ENCODE measurements around the gene CTAGE8. TPM values are rescaled to one million over a fixed set of nuclear protein-coding genes. Genes with fewer than 3 reads are reported as not detected.
"Not testable (repeated sequence)": the region's sequence is repeated elsewhere in the genome, so short reads cannot be mapped to it uniquely, and the experiment has no call there.

The CTAGE8 gene
- polyA plus RNA-seq, 4 donors, result 4.0 to 8.9 (median 5.3) TPM

GRCh38 chr7:144256112-144256511, 13.0 kb downstream of the CTAGE8 start:
- DNase-seq (ENCODE audit: low read depth in 4 of 4, low spot score in 2 of 4), result no peak

GRCh38 chr7:144255471-144255897, 13.6 kb downstream of the CTAGE8 start:
- DNase-seq (ENCODE audit: low read depth in 4 of 4, low spot score in 2 of 4), result no peak

GRCh38 chr7:144252307-144252706, 16.8 kb downstream of the CTAGE8 start:
- DNase-seq (ENCODE audit: low read depth in 4 of 4, low spot score in 2 of 4), result not testable (repeated sequence)

- DNase-seq (ENCODE audit: low read depth in 4 of 4, low spot score in 2 of 4), result not testable (repeated sequence)
These were observed 21.3 kb downstream of the CTAGE8 start for GRCh38 chr7:144247674-144248330.

- DNase-seq (ENCODE audit: low read depth in 4 of 4, low spot score in 2 of 4), result not testable (repeated sequence)
These were observed 22.1 kb downstream of the CTAGE8 start for GRCh38 chr7:144246967-144247366.

GRCh38 chr7:144245372-144245771, 23.7 kb downstream of the CTAGE8 start:
- not testable (repeated sequence) for DNase-seq (ENCODE audit: low read depth in 4 of 4, low spot score in 2 of 4)

- not testable (repeated sequence) for DNase-seq (ENCODE audit: low read depth in 4 of 4, low spot score in 2 of 4)
These were observed 29.7 kb downstream of the CTAGE8 start, which contains the start of gene OR2A42 for GRCh38 chr7:144239365-144239764. Gene OR2A42, minus strand, starts transcription at chr7:144239605. Its CDS starts 6,762 bp downstream, at chr7:144232843.

GRCh38 chr7:144238530-144239082, 30.5 kb downstream of the CTAGE8 start:
- DNase-seq (ENCODE audit: low read depth in 4 of 4, low spot score in 2 of 4), result not testable (repeated sequence)

GRCh38 chr7:144233039-144233438, 36.0 kb downstream of the CTAGE8 start:
- not testable (repeated sequence) for DNase-seq (ENCODE audit: low read depth in 4 of 4, low spot score in 2 of 4)

GRCh38 chr7:144231027-144231426, 38.1 kb downstream of the CTAGE8 start:
- not testable (repeated sequence) for DNase-seq (ENCODE audit: low read depth in 4 of 4, low spot score in 2 of 4)

GRCh38 chr7:144228810-144229209, 40.3 kb downstream of the CTAGE8 start:
- not testable (repeated sequence) for DNase-seq (ENCODE audit: low read depth in 4 of 4, low spot score in 2 of 4)

GRCh38 chr7:144226866-144227265, 42.2 kb downstream of the CTAGE8 start:
- not testable (repeated sequence) for DNase-seq (ENCODE audit: low read depth in 4 of 4, low spot score in 2 of 4)

- DNase-seq (ENCODE audit: low read depth in 4 of 4, low spot score in 2 of 4), result not testable (repeated sequence)
These were observed 45.4 kb downstream of the CTAGE8 start for GRCh38 chr7:144223675-144224074.

GRCh38 chr7:144220531-144220930, 48.6 kb downstream of the CTAGE8 start:
- DNase-seq (ENCODE audit: low read depth in 4 of 4, low spot score in 2 of 4), result not testable (repeated sequence)

GRCh38 chr7:144219149-144219548, 49.9 kb downstream of the CTAGE8 start:
- not testable (repeated sequence) for DNase-seq (ENCODE audit: low read depth in 4 of 4, low spot score in 2 of 4)

- DNase-seq (ENCODE audit: low read depth in 4 of 4, low spot score in 2 of 4), result not testable (repeated sequence)
These were observed 50.5 kb downstream of the CTAGE8 start for GRCh38 chr7:144218581-144218980.

GRCh38 chr7:144217200-144217599, 51.9 kb downstream of the CTAGE8 start:
- DNase-seq (ENCODE audit: low read depth in 4 of 4, low spot score in 2 of 4), result not testable (repeated sequence)

Other genes with a start within 250 kb of the CTAGE8 start
- under 1 TPM in 2 of 4 donors, not detected in 2; 0.02 to 0.35 TPM for gene OR2A5, start 220.3 kb downstream of the CTAGE8 start, polyA plus RNA-seq (ENCODE audit: insufficient read length in 4 of 4)
- gene OR2A25, start 199.5 kb downstream of the CTAGE8 start, polyA plus RNA-seq (ENCODE audit: insufficient read length in 4 of 4), result under 1 TPM in 1 of 4 donors, not detected in 3; 0.13 TPM
- under 1 TPM in 2 of 4 donors, not detected in 2; 0.03 to 0.08 TPM for gene OR2A12, start 183.0 kb downstream of the CTAGE8 start, polyA plus RNA-seq (ENCODE audit: insufficient read length in 4 of 4)
- gene OR2A2, start 159.7 kb downstream of the CTAGE8 start, polyA plus RNA-seq (ENCODE audit: insufficient read length in 4 of 4), result under 1 TPM in 1 of 4 donors, not detected in 3; 0.09 TPM
- gene OR2A14, start 146.1 kb downstream of the CTAGE8 start, polyA plus RNA-seq (ENCODE audit: insufficient read length in 4 of 4), result under 1 TPM in 1 of 4 donors, not detected in 3; 0.05 TPM
- gene CTAGE4, start 85.8 kb downstream of the CTAGE8 start, polyA plus RNA-seq (ENCODE audit: insufficient read length in 4 of 4), result 10 to 100 TPM in 1 of 4 donors, 1 to 10 TPM in 3; 3.5 to 20.1 (median 5.7) TPM
- 10 to 100 TPM; 18.7 to 27.6 (median 22.4) TPM for gene ARHGEF35, start 73.5 kb downstream of the CTAGE8 start, polyA plus RNA-seq (ENCODE audit: insufficient read length in 4 of 4)
- 1 to 10 TPM in 2 of 4 donors, under 1 TPM in 2; 0.43 to 4.1 (median 2.0) TPM for gene OR2A42, start 29.7 kb downstream of the CTAGE8 start, polyA plus RNA-seq (ENCODE audit: insufficient read length in 4 of 4)
- gene OR2A7, start 4.5 kb downstream of the CTAGE8 start, polyA plus RNA-seq (ENCODE audit: insufficient read length in 4 of 4), result 10 to 100 TPM in 2 of 4 donors, 1 to 10 TPM in 2; 4.3 to 27.2 (median 11.3) TPM
- gene OR2A1, start 43.1 kb upstream of the CTAGE8 start, polyA plus RNA-seq (ENCODE audit: insufficient read length in 4 of 4), result 1 to 10 TPM in 3 of 4 donors, under 1 TPM in 1; 0.68 to 1.9 (median 1.1) TPM
- gene ARHGEF5, start 86.1 kb upstream of the CTAGE8 start, polyA plus RNA-seq (ENCODE audit: insufficient read length in 4 of 4), result 10 to 100 TPM; 20.8 to 38.0 (median 25.7) TPM
- not detected for gene NOBOX, start 134.4 kb upstream of the CTAGE8 start, polyA plus RNA-seq (ENCODE audit: insufficient read length in 4 of 4)